Breast epithelium (tissue), 4 donors: ENCODE data around the gene SPTBN1. TPM values are rescaled to one million over a fixed set of nuclear protein-coding genes. Genes with fewer than 3 reads are reported as not detected.

Experiments used
- DNase-seq, 2 donors: peaks; one replicate each; pipeline ENCODE4 v3.0.0-alpha.2; 2019; ENCODE audit warnings: low spot score in 2 of 2
- H3K27ac ChIP-seq, 2 donors: fragments of 200-600 bp; sonication (generic) in 1 of 2; one replicate each; pipeline ENCODE4 v1.5.1; 2016 to 2019; ENCODE audit warnings: mild to moderate bottlenecking in 1 of 2
- H3K27me3 ChIP-seq, 2 donors: fragments of 200-600 bp; sonication (generic) in 1 of 2; one replicate each; pipeline versions ENCODE4 v1.5.1 to v1.6.0; 2017 to 2019; ENCODE audit warnings: control low read depth in 1 of 2, mild to moderate bottlenecking in 1 of 2
- H3K36me3 ChIP-seq: fragments of 200-600 bp; one replicate; pipeline ENCODE4 v1.5.1; 2019
- H3K4me1 ChIP-seq, 2 donors: fragments of 200-600 bp; sonication (generic); one replicate each; pipeline ENCODE4 v1.5.1; 2016 to 2019; ENCODE audit warnings: control low read depth in 1 of 2
- H3K4me3 ChIP-seq, 3 donors: fragments of 200-600 bp; sonication (generic); 1 replicate in 2 of 3; 2 replicates in 1 of 3; pipeline ENCODE4 v1.5.1; 2016 to 2019; ENCODE audit warnings: mild to moderate bottlenecking in 3 of 3, moderate library complexity in 2 of 3
- H3K9me3 ChIP-seq, 2 donors: fragments of 200-600 bp; sonication (generic) in 1 of 2; one replicate each; pipeline ENCODE4 v1.5.1; 2016 to 2019; ENCODE audit warnings: control low read depth in 1 of 2
- POLR2A ChIP-seq: fragments of 450-650 bp; IDR thresholded peaks from one replicate; pipeline ENCODE4 v1.6.1; 2016; ENCODE audit warnings: antibody characterized with exemption, mild to moderate bottlenecking, moderate library complexity
- POLR2AphosphoS5 ChIP-seq, 3 donors: sonication (generic); formaldehyde crosslinking; IDR thresholded peaks; one replicate each; pipeline ENCODE4 v1.6.1; 2017; ENCODE audit warnings: antibody characterized with exemption in 3 of 3
- intact Hi-C: fragments of 100-400 bp; cut with DNase I; formaldehyde crosslinking; loops from one replicate; pipeline ENCODE4 v1.15.1; 2023; ENCODE audit warnings: low total_unique reads
- total RNA-seq, 3 donors: library from RNA; depleted of rRNA; stranded (reverse); fragments of >200 nt; gene quantifications; one replicate each; pipeline ENCODE4 v1.1.0, GENCODE V29; 2016
- TF ChIP-seq, protein P1 (sequence below), 3 donors: fragments of 450-650 bp; IDR thresholded peaks; one replicate each; pipeline ENCODE4 v1.5.1; 2016 to 2017; ENCODE audit warnings: antibody characterized with exemption in 3 of 3, mild to moderate bottlenecking in 3 of 3, moderate library complexity in 3 of 3

Gene SPTBN1
- total RNA-seq, 3 donors from 2014 or later: 223 to 1,216 (median 273) TPM

DNA sequence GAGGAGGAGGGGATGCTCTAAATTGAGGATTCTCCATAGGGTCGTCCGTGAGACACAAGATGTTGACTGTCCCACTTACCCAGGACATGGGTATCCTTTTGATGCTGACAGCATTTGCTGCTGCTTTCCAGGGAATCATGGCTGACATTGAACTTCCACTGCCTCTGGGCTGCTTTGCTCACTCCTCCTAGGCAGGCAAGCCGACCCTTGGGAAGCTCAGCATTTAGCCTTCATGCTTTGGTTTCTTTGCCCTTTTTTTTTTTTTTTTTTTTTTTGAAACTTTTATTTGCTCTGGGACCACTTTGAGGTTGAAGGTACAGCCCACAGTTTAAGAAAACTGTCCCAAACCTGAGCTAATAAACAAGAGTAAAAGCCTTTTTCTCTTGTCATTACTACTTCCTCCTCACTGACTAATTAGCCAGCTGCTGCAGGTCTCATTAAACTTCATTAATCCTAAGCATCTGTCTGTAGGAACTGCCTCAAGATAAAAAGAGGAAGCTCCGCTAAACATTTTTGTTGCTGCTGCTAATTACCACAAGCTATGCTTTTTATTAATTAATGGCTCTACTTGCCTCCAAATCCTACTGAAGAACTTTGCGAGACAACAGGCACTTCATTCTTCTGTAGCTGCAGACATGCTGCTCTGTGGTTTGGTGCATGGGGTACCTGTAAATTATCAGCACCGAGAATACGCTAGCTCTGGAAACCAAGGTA, 125.4 kb downstream of the SPTBN1 start:
- Histone ChIP-seq H3K4me3 (no peak overlapping the region), H3K4me1 (peaks cover 0 to 24% of the 10 kb centered on the region in 2 donors), H3K9me3 (no peaks in the 10 kb centered on the region), H3K36me3 (no peaks in the 10 kb centered on the region), H3K27ac (peak overlapping the region in 1 of 2 donors; percentile 13), H3K27me3 (no peaks in the 10 kb centered on the region)
- intact Hi-C loops: no loop called here
- no peak for DNase-seq
- TF ChIP-seq, protein P1, sequence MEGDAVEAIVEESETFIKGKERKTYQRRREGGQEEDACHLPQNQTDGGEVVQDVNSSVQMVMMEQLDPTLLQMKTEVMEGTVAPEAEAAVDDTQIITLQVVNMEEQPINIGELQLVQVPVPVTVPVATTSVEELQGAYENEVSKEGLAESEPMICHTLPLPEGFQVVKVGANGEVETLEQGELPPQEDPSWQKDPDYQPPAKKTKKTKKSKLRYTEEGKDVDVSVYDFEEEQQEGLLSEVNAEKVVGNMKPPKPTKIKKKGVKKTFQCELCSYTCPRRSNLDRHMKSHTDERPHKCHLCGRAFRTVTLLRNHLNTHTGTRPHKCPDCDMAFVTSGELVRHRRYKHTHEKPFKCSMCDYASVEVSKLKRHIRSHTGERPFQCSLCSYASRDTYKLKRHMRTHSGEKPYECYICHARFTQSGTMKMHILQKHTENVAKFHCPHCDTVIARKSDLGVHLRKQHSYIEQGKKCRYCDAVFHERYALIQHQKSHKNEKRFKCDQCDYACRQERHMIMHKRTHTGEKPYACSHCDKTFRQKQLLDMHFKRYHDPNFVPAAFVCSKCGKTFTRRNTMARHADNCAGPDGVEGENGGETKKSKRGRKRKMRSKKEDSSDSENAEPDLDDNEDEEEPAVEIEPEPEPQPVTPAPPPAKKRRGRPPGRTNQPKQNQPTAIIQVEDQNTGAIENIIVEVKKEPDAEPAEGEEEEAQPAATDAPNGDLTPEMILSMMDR (IDR thresholded peaks at IDR 0.05): no peak
- TF ChIP-seq POLR2AphosphoS5 (IDR thresholded peaks at IDR 0.05) (no peak), POLR2A (no peak)

DNA sequence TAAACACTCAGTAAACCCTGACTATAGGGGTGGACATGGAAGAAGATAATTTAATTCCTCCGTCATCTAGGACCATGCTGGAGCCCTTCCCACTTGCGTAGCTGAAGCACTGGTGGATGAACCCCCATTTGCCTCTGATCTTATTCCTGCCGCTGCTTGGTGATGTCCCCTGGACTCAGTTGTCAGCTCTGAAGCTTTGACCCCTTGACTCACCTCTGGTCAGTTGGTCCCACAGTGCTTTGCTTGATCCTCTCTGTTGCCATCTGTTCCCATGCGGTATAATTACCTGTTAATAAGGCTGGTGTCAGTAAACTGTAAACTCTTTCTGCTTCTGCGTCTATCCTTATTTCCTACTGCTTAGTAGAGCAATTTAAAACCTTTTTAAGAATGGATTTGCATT, 126.9 kb downstream of the SPTBN1 start:
- Histone ChIP-seq H3K27ac (peak overlapping the region in 1 of 2 donors; percentile 10), H3K36me3 (no peaks in the 10 kb centered on the region), H3K27me3 (no peaks in the 10 kb centered on the region), H3K4me1 (peaks cover 0 to 12% of the 10 kb centered on the region in 2 donors), H3K9me3 (no peaks in the 10 kb centered on the region), H3K4me3 (no peak overlapping the region)
- DNase-seq: no peak
- intact Hi-C loops: no loop called here
- TF ChIP-seq, protein P1 (IDR thresholded peaks at IDR 0.05): no peak
- no peak for TF ChIP-seq POLR2A
- TF ChIP-seq POLR2AphosphoS5 (IDR thresholded peaks at IDR 0.05): no peak

- DNase-seq: no peak
- H3K27ac ChIP-seq: no peak overlapping the region
- no peaks in the 10 kb centered on the region for H3K27me3 ChIP-seq
- no peak overlapping the region for H3K4me3 ChIP-seq
- peaks cover 0 to 4% of the 10 kb centered on the region in 2 donors for H3K4me1 ChIP-seq
- no peaks in the 10 kb centered on the region for H3K9me3 ChIP-seq
- TF ChIP-seq POLR2AphosphoS5 (IDR thresholded peaks at IDR 0.05): no peak
- no peak for TF ChIP-seq POLR2A
- TF ChIP-seq, protein P1 (IDR thresholded peaks at IDR 0.05): no peak
- intact Hi-C loops: no loop called here
- no peaks in the 10 kb centered on the region for H3K36me3 ChIP-seq
Observed at GRCh38 chr2:54584598-54584997, 128.5 kb downstream of the SPTBN1 start.

DNA sequence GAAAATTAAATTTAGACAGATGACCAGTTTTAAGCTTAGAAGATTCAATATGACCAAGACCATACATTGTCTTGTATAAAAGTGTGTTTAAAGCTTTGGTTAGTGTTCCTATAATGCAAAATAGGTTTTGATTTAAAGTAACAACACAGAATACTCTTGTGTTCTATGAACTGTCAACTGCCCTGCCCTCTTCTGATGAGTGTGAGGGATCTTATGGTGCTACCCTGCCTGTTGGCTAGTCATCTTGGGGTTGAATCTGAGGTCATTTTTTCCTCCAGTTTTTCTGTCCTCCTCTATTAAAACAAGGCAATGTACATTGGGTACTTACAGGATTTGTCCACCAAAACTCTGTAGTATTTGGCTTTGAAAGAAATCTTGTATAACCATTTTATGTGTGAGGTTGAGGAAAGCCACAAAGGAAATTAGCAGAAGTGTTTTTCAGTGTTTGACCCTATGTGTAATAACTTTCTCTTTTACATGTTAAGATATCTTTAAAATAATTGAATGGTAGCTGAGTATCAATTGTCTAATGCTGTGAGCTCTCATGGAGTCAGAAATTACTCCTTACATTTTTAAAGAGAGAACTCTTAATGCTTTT, 129.1 kb downstream of the SPTBN1 start:
- peak overlapping the region in 1 of 2 donors; percentile 8 for H3K27ac ChIP-seq
- no peaks in the 10 kb centered on the region for H3K9me3 ChIP-seq
- no peak overlapping the region for H3K4me3 ChIP-seq
- H3K36me3 ChIP-seq: no peaks in the 10 kb centered on the region
- no peaks in the 10 kb centered on the region for H3K27me3 ChIP-seq
- peaks cover 0 to 8% of the 10 kb centered on the region in 2 donors for H3K4me1 ChIP-seq
- DNase-seq: no peak
- no peak for TF ChIP-seq POLR2A
- TF ChIP-seq, protein P1 (IDR thresholded peaks at IDR 0.05): no peak
- no peak for TF ChIP-seq POLR2AphosphoS5 (IDR thresholded peaks at IDR 0.05)
- intact Hi-C loops: no loop called here

DNA sequence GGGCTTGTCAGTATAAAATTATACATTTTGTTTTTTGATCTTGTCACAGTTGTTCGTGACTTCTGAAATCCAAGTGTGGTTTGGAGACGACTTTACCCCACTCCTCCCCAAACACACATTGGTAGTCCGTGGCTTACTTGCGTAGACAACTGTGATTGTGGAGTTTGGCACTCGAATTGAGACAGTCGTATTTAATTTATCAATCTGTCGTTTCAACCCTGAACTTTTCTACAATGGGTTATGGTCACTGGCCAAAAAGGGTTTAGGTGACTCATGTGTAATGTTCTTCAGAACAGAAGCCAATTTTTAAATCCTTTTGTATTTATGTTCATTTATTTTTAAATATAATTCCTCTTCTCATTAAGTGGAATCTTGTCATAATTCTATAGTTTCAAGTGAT, 129.9 kb downstream of the SPTBN1 start:
- intact Hi-C loops: no loop called here
- H3K36me3 ChIP-seq: no peaks in the 10 kb centered on the region
- H3K4me1 ChIP-seq: peaks cover 0 to 8% of the 10 kb centered on the region in 2 donors
- no peaks in the 10 kb centered on the region for H3K9me3 ChIP-seq
- no peaks in the 10 kb centered on the region for H3K27me3 ChIP-seq
- no peak overlapping the region for H3K4me3 ChIP-seq
- no peak for DNase-seq
- TF ChIP-seq, protein P1 (IDR thresholded peaks at IDR 0.05): no peak
- TF ChIP-seq POLR2AphosphoS5 (IDR thresholded peaks at IDR 0.05): no peak
- TF ChIP-seq POLR2A: no peak
- H3K27ac ChIP-seq: no peak overlapping the region
